Spinal cord (tissue), 10 donors: ENCODE measurements around the gene NOP9. TPM values are rescaled to one million over a fixed set of nuclear protein-coding genes. Genes with fewer than 3 reads are reported as not detected.

Experiments
- DNase-seq, 6 donors: peaks; one replicate each; pipeline versions ENCODE4 v3.0.0 to v3.0.0-alpha.2; 2013 to 2015; ENCODE audit warnings: low spot score in 6 of 6, low read depth in 4 of 6
- H3K27ac ChIP-seq: one replicate; pipeline ENCODE4 v1.5.1; 2013; ENCODE audit warnings: low read depth, low read length, control low read depth
- H3K27me3 ChIP-seq: one replicate; pipeline ENCODE4 v1.6.1; 2013; ENCODE audit warnings: low read length; ENCODE audit not compliant: control insufficient read depth, insufficient read depth
- H3K36me3 ChIP-seq: one replicate; pipeline ENCODE4 v1.6.1; 2013; ENCODE audit warnings: low read length; ENCODE audit not compliant: control insufficient read depth, insufficient read depth
- H3K4me1 ChIP-seq: one replicate; pipeline ENCODE4 v1.6.1; 2013; ENCODE audit warnings: low read length; ENCODE audit not compliant: control insufficient read depth, insufficient read depth
- H3K4me3 ChIP-seq: one replicate; pipeline ENCODE4 v1.5.1; 2013; ENCODE audit warnings: low read depth, low read length, control low read depth
- H3K9me3 ChIP-seq: one replicate; pipeline ENCODE4 v1.6.1; 2013; ENCODE audit warnings: low read length; ENCODE audit not compliant: control insufficient read depth, insufficient read depth
- WGBS: methylation state at CpG from one replicate; pipeline ENCODE4 v1.1.5; 2013; ENCODE audit warnings: missing lambda C conversion rate; ENCODE audit not compliant: insufficient coverage; 5-methylcytosine and 5-hydroxymethylcytosine counted together
- polyA plus RNA-seq, 2 donors: library from polyadenylated mRNA; unstranded; fragments of 120-200 nt; gene quantifications; one replicate each; pipeline ENCODE4 v1.2.1, GENCODE V29; 2013; ENCODE audit not compliant: insufficient read length in 2 of 2
- small RNA-seq: library from RNA; depleted of rRNA; stranded (forward); fragments of <200 nt; gene quantifications from one replicate; pipeline ENCODE3, GENCODE V24; 2014; ENCODE audit warnings: low replicate concordance
- total RNA-seq, 2 donors: library from RNA; depleted of rRNA in 1 of 2; stranded (reverse); fragments of 120-200 nt in 1 of 2; fragments of >200 nt in 1 of 2; gene quantifications; one replicate each; pipeline versions ENCODE4 v1.2.3 to v1.2.4, GENCODE V29; 2013 to 2014
- donor health status: healthy.

NOP9 gene
- total and polyA plus RNA-seq, 4 donors = 18.7 to 27.7 (median 23.6) TPM

DNA sequence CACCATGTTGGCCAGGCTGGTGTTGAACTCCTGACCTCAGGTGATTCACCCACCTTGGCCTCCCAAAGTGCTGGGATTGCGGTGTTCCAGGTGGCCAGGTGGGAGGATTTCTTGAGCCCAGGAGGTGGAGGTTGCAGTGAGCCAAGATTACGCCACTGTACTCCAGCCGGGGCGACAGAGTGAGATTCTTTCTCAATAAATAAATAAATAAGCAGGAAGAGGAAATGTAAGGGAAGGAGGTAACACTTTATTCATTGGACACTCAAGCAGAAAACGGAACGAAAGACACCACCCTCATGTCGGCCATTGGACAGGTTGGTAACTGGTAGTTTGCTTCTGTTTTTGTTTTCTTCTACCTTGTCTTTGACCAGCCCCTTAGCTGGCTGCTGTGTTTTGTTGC lies 55.4 kb downstream of the NOP9 start:
- no peaks in the 10 kb centered on the region for H3K9me3 ChIP-seq
- H3K36me3 ChIP-seq = no peaks in the 10 kb centered on the region
- 92% methylated on average over 2 of the region's 7 CpGs for WGBS
- peaks cover 21% of the 10 kb centered on the region for H3K27me3 ChIP-seq
- H3K4me3 ChIP-seq = no peak overlapping the region
- no peaks in the 10 kb centered on the region for H3K4me1 ChIP-seq
- H3K27ac ChIP-seq = no peak overlapping the region
- no peak for DNase-seq

DNA sequence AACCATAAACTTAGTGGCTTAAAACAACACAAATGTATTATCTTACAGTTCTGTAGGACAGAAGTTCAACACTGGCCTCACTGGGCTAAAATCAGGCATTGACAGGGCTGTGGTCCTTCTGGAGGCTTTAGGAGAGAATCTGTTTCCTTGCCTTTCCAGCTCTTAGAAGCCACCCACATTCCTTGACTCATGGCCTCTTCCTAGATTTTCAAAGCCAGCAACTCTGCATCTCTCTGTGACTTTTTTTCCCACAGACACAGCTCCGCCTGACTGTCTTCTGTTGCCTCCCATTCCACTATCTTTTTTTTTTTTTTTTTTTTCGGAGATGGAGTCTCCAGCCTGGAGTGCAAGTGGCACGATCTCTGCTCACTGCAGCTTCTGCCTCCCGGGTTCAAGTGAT lies 56.6 kb downstream of the NOP9 start:
- Histone ChIP-seq H3K27ac (no peak overlapping the region), H3K4me1 (no peaks in the 10 kb centered on the region), H3K4me3 (no peak overlapping the region), H3K27me3 (peaks cover 18% of the 10 kb centered on the region), H3K36me3 (no peaks in the 10 kb centered on the region), H3K9me3 (no peaks in the 10 kb centered on the region)
- WGBS = 81% methylated on average over 2 of the region's 4 CpGs
- DNase-seq = no peak

Small RNA genes within 50 kb of the gene (small RNA-seq; reads per million reads assigned to genes)
- gene RF00026 = not detected

Other genes with a start within 250 kb of the NOP9 start
Only the 30 nearest of the 34 such genes appear.
- 10 to 100 TPM; 62.1 to 66.9 TPM for gene DCAF11, start 185.1 kb upstream of the NOP9 start, total RNA-seq
- gene DCAF11, start 185.1 kb upstream of the NOP9 start, polyA plus RNA-seq = 10 to 100 TPM; 59.5 to 64.1 TPM
- 1 to 10 TPM; 1.8 to 2.4 TPM for gene NRL, start 184.9 kb upstream of the NOP9 start, total RNA-seq
- gene NRL, start 184.9 kb upstream of the NOP9 start, polyA plus RNA-seq = 1 to 10 TPM; 3.5 to 4.8 TPM
- gene FITM1, start 169.2 kb upstream of the NOP9 start, total RNA-seq = under 1 TPM in 1 of 2 donors, not detected in 1; 0.77 TPM
- gene FITM1, start 169.2 kb upstream of the NOP9 start, polyA plus RNA-seq = 1 to 10 TPM; 1.1 to 1.2 TPM
- 100 to 1,000 TPM in 1 of 2 donors, 10 to 100 TPM in 1; 49.0 to 134 TPM for gene PSME1, start 163.7 kb upstream of the NOP9 start, total RNA-seq
- 100 to 1,000 TPM in 1 of 2 donors, 10 to 100 TPM in 1; 96.2 to 103 TPM for gene PSME1, start 163.7 kb upstream of the NOP9 start, polyA plus RNA-seq
- gene EMC9, start 158.3 kb upstream of the NOP9 start, total RNA-seq = 10 to 100 TPM; 11.0 to 20.1 TPM
- 10 to 100 TPM; 31.2 to 37.2 TPM for gene EMC9, start 158.3 kb upstream of the NOP9 start, polyA plus RNA-seq
- gene PSME2, start 153.2 kb upstream of the NOP9 start, total RNA-seq = 100 to 1,000 TPM in 1 of 2 donors, 10 to 100 TPM in 1; 59.4 to 136 TPM
- gene PSME2, start 153.2 kb upstream of the NOP9 start, polyA plus RNA-seq = 100 to 1,000 TPM; 112 to 115 TPM
- 10 to 100 TPM; 17.8 to 47.3 TPM for gene RNF31, start 152.4 kb upstream of the NOP9 start, total RNA-seq
- 10 to 100 TPM; 50.2 to 56.8 TPM for gene RNF31, start 152.4 kb upstream of the NOP9 start, polyA plus RNA-seq
- 10 to 100 TPM; 50.0 to 81.4 TPM for gene IRF9, start 138.6 kb upstream of the NOP9 start, total RNA-seq
- gene IRF9, start 138.6 kb upstream of the NOP9 start, polyA plus RNA-seq = 10 to 100 TPM; 68.6 to 74.0 TPM
- gene REC8, start 127.8 kb upstream of the NOP9 start, total RNA-seq = 10 to 100 TPM; 18.7 to 21.8 TPM
- gene REC8, start 127.8 kb upstream of the NOP9 start, polyA plus RNA-seq = 100 to 1,000 TPM in 1 of 2 donors, 10 to 100 TPM in 1; 95.9 to 129 TPM
- gene IPO4, start 111.0 kb upstream of the NOP9 start, total RNA-seq = 10 to 100 TPM in 1 of 2 donors, 1 to 10 TPM in 1; 9.2 to 28.2 TPM
- 10 to 100 TPM; 19.4 to 22.7 TPM for gene IPO4, start 111.0 kb upstream of the NOP9 start, polyA plus RNA-seq
- gene TM9SF1, start 104.4 kb upstream of the NOP9 start, total RNA-seq = 10 to 100 TPM; 36.6 to 62.9 TPM
- 10 to 100 TPM; 30.7 to 36.8 TPM for gene TM9SF1, start 104.4 kb upstream of the NOP9 start, polyA plus RNA-seq
- not detected for gene TSSK4, start 94.2 kb upstream of the NOP9 start, total RNA-seq
- 10 to 100 TPM in 1 of 2 donors, 1 to 10 TPM in 1; 7.4 to 15.2 TPM for gene TSSK4, start 94.2 kb upstream of the NOP9 start, polyA plus RNA-seq
- gene CHMP4A, start 86.4 kb upstream of the NOP9 start, total RNA-seq = 10 to 100 TPM; 23.2 to 44.2 TPM
- gene CHMP4A, start 86.4 kb upstream of the NOP9 start, polyA plus RNA-seq = 10 to 100 TPM; 48.9 to 62.9 TPM
- gene MDP1, start 83.8 kb upstream of the NOP9 start, total RNA-seq = 10 to 100 TPM; 22.1 to 46.2 TPM
- 10 to 100 TPM; 19.5 to 21.3 TPM for gene MDP1, start 83.8 kb upstream of the NOP9 start, polyA plus RNA-seq
- gene NEDD8, start 67.5 kb upstream of the NOP9 start, total RNA-seq = 100 to 1,000 TPM in 1 of 2 donors, 10 to 100 TPM in 1; 79.6 to 278 TPM
- gene NEDD8, start 67.5 kb upstream of the NOP9 start, polyA plus RNA-seq = 100 to 1,000 TPM; 229 to 250 TPM
- 10 to 100 TPM; 57.5 to 77.4 TPM for gene GMPR2, start 66.9 kb upstream of the NOP9 start, total RNA-seq
- gene GMPR2, start 66.9 kb upstream of the NOP9 start, polyA plus RNA-seq = 10 to 100 TPM; 84.0 to 96.9 TPM
- gene TINF2, start 57.2 kb upstream of the NOP9 start, total RNA-seq = 10 to 100 TPM; 41.9 to 64.1 TPM
- gene TINF2, start 57.2 kb upstream of the NOP9 start, polyA plus RNA-seq = 10 to 100 TPM; 51.8 to 59.1 TPM
- 1 to 10 TPM in 1 of 2 donors, under 1 TPM in 1; 0.99 to 6.2 TPM for gene TGM1, start 36.7 kb upstream of the NOP9 start, total RNA-seq
- 1 to 10 TPM; 4.9 to 6.1 TPM for gene TGM1, start 36.7 kb upstream of the NOP9 start, polyA plus RNA-seq
- gene RABGGTA, start 28.3 kb upstream of the NOP9 start, total RNA-seq = 10 to 100 TPM; 23.1 to 23.5 TPM
- 10 to 100 TPM; 31.8 to 42.9 TPM for gene RABGGTA, start 28.3 kb upstream of the NOP9 start, polyA plus RNA-seq
- 10 to 100 TPM; 12.6 to 20.2 TPM for gene DHRS1, start 70 bp upstream of the NOP9 start, total RNA-seq
- 10 to 100 TPM; 31.1 to 47.5 TPM for gene DHRS1, start 70 bp upstream of the NOP9 start, polyA plus RNA-seq
- 10 to 100 TPM in 1 of 2 donors, 1 to 10 TPM in 1; 4.9 to 14.8 TPM for gene CIDEB, start 8.1 kb downstream of the NOP9 start, total RNA-seq
- gene CIDEB, start 8.1 kb downstream of the NOP9 start, polyA plus RNA-seq = 1 to 10 TPM; 6.3 to 7.8 TPM
- 1 to 10 TPM; 1.4 to 3.6 TPM for gene LTB4R2, start 10.3 kb downstream of the NOP9 start, total RNA-seq
- gene LTB4R2, start 10.3 kb downstream of the NOP9 start, polyA plus RNA-seq = 1 to 10 TPM; 2.5 to 3.3 TPM
- 1 to 10 TPM; 2.7 to 2.8 TPM for gene LTB4R, start 11.7 kb downstream of the NOP9 start, total RNA-seq
- gene LTB4R, start 11.7 kb downstream of the NOP9 start, polyA plus RNA-seq = 1 to 10 TPM; 3.8 to 6.2 TPM
- 1 to 10 TPM; 3.5 to 9.0 TPM for gene ADCY4, start 35.2 kb downstream of the NOP9 start, total RNA-seq
- 10 to 100 TPM; 11.9 to 16.0 TPM for gene ADCY4, start 35.2 kb downstream of the NOP9 start, polyA plus RNA-seq
- gene RIPK3, start 40.1 kb downstream of the NOP9 start, total RNA-seq = 1 to 10 TPM; 1.4 to 3.1 TPM
- 1 to 10 TPM; 1.4 to 2.0 TPM for gene RIPK3, start 40.1 kb downstream of the NOP9 start, polyA plus RNA-seq
- 10 to 100 TPM; 10.8 to 63.3 TPM for gene NFATC4, start 68.3 kb downstream of the NOP9 start, total RNA-seq
- gene NFATC4, start 68.3 kb downstream of the NOP9 start, polyA plus RNA-seq = 10 to 100 TPM; 23.6 to 42.0 TPM
- gene NYNRIN, start 99.2 kb downstream of the NOP9 start, total RNA-seq = 10 to 100 TPM; 14.8 to 37.4 TPM
- gene NYNRIN, start 99.2 kb downstream of the NOP9 start, polyA plus RNA-seq = 10 to 100 TPM; 25.3 to 35.0 TPM
- 1 to 10 TPM in 1 of 2 donors, under 1 TPM in 1; 0.59 to 2.4 TPM for gene CBLN3, start 129.8 kb downstream of the NOP9 start, total RNA-seq
- 1 to 10 TPM; 1.4 to 1.7 TPM for gene CBLN3, start 129.8 kb downstream of the NOP9 start, polyA plus RNA-seq
- gene KHNYN, start 130.1 kb downstream of the NOP9 start, total RNA-seq = 10 to 100 TPM; 24.4 to 38.3 TPM
- 10 to 100 TPM; 19.4 to 21.7 TPM for gene KHNYN, start 130.1 kb downstream of the NOP9 start, polyA plus RNA-seq
- 10 to 100 TPM; 18.5 to 34.4 TPM for gene SDR39U1, start 142.9 kb downstream of the NOP9 start, total RNA-seq
- 10 to 100 TPM; 88.7 to 96.8 TPM for gene SDR39U1, start 142.9 kb downstream of the NOP9 start, polyA plus RNA-seq